ENCODE results near the gene CAPN13. TPM values are rescaled to one million over a fixed set of nuclear protein-coding genes. Genes with fewer than 3 reads are reported as not detected.
A peak's percentile ranks its signal among the peaks of the same experiment; 100 is the strongest.

CAPN13 gene
- total and polyA plus RNA-seq, 10 of the 15 experiments (the other 5 are each of a cell fraction or from before 2014, with no cell fraction given), result 0.03 to 0.10 (median 0.06) TPM; not detected in 7

DNA sequence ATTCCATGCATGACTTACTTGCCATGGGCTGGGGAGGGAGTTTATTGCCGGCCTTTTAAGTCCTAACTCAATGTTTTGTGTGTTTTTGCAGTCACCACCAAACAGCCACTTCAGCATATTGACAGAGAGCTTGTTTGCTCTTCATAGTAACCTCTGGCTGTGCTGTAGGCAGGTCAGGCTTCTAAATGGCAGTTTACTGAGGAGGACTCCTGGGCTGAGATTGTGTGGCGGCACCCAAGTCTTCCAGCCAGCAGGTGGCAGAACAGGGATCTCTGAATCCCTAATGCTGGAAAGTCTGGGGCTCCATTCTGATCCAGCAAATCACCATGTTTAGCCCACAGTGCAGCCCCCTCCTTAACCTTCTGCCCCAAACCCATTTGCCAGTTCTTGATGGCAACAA is 121.2 kb downstream of the CAPN13 start:
- no peak for FAIRE-seq
- no peak overlapping the region for H2AFZ ChIP-seq (ENCODE audit: control insufficient read depth, low read depth, low read length)
- no peaks in the 10 kb centered on the region for H4K20me1 ChIP-seq (ENCODE audit: control insufficient read depth, insufficient read depth)
- H3K36me3 ChIP-seq (ENCODE audit: control insufficient read depth in 2 of 2, insufficient read depth in 2 of 2, low read length in 1 of 2), result no peaks in the 10 kb centered on the region
- in situ Hi-C loops (cut with MboI), result no loop called here
- no peak overlapping the region for H3K4me2 ChIP-seq (ENCODE audit: control insufficient read depth, insufficient read depth)
- ChIA-PET POLR2A (interaction anchor here (0.6 kb wide), 3 partner anchors 26 to 453 kb away, joined by 3 to 6 read pairs (median 4); no protein-coding TSS in a partner anchor), SMC1A (ENCODE audit: uncharacterized antibody, unreplicated experiment) (interaction anchor here (0.7 to 2.1 kb wide), 6 partner anchors 10 to 521 kb away, joined by 3 to 9 read pairs (median 6); no protein-coding TSS in a partner anchor), CTCF (interaction anchor here (0.6 to 4.5 kb wide), 12 partner anchors 10 to 1312 kb away, joined by 3 to 39 read pairs (median 4); no protein-coding TSS in a partner anchor), RAD21 (ENCODE audit: unreplicated experiment) (interaction anchor here (0.7 to 2.2 kb wide), 3 partner anchors 25 to 521 kb away, joined by 6 to 9 read pairs (median 8); no protein-coding TSS in a partner anchor)
- H3K4me3 ChIP-seq, result no peak overlapping the region
- intact Hi-C loops (cut with micrococcal nuclease; ENCODE audit: unreplicated experiment), result no loop called here
- DNase-seq (ENCODE audit: low read depth, low spot score), result no peak
- no peaks in the 10 kb centered on the region for H3K79me2 ChIP-seq (ENCODE audit: control insufficient read depth, insufficient read depth, low read length)
- no TSS peak for BruUV-seq (replicated peaks)
- WGBS (ENCODE audit: insufficient coverage, insufficient replicate concordance, low lambda C conversion rate, missing lambda C conversion rate), result 24% methylated on average over 2 of the region's 2 CpGs
- peak; percentile 61 for ATAC-seq
- no peak overlapping the region for H3K27ac ChIP-seq (ENCODE audit: control insufficient read depth, insufficient read depth)
- H3K4me1 ChIP-seq (ENCODE audit: control insufficient read depth, insufficient read depth, low read length), result no peaks in the 10 kb centered on the region
- no peak overlapping the region for H3K9ac ChIP-seq (ENCODE audit: control insufficient read depth, insufficient read depth, low read length)
- H3K9me3 ChIP-seq (replicated peaks; ENCODE audit: control insufficient read depth, insufficient read depth, low read length), result no peaks in the 10 kb centered on the region; the same call in 2 of the 3 replicates
- no peaks in the 10 kb centered on the region for H3K27me3 ChIP-seq (replicated peaks in 1 of 2; ENCODE audit: control insufficient read depth in 2 of 2, insufficient read depth in 2 of 2, low read length in 1 of 2)
- TF ChIP-seq ESRRA (IDR thresholded peaks at IDR 0.05; ENCODE audit: low read length), result no peak
- TF ChIP-seq, protein P1, sequence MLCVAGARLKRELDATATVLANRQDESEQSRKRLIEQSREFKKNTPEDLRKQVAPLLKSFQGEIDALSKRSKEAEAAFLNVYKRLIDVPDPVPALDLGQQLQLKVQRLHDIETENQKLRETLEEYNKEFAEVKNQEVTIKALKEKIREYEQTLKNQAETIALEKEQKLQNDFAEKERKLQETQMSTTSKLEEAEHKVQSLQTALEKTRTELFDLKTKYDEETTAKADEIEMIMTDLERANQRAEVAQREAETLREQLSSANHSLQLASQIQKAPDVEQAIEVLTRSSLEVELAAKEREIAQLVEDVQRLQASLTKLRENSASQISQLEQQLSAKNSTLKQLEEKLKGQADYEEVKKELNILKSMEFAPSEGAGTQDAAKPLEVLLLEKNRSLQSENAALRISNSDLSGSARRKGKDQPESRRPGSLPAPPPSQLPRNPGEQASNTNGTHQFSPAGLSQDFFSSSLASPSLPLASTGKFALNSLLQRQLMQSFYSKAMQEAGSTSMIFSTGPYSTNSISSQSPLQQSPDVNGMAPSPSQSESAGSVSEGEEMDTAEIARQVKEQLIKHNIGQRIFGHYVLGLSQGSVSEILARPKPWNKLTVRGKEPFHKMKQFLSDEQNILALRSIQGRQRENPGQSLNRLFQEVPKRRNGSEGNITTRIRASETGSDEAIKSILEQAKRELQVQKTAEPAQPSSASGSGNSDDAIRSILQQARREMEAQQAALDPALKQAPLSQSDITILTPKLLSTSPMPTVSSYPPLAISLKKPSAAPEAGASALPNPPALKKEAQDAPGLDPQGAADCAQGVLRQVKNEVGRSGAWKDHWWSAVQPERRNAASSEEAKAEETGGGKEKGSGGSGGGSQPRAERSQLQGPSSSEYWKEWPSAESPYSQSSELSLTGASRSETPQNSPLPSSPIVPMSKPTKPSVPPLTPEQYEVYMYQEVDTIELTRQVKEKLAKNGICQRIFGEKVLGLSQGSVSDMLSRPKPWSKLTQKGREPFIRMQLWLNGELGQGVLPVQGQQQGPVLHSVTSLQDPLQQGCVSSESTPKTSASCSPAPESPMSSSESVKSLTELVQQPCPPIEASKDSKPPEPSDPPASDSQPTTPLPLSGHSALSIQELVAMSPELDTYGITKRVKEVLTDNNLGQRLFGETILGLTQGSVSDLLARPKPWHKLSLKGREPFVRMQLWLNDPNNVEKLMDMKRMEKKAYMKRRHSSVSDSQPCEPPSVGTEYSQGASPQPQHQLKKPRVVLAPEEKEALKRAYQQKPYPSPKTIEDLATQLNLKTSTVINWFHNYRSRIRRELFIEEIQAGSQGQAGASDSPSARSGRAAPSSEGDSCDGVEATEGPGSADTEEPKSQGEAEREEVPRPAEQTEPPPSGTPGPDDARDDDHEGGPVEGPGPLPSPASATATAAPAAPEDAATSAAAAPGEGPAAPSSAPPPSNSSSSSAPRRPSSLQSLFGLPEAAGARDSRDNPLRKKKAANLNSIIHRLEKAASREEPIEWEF (IDR thresholded peaks at IDR 0.05; ENCODE audit: insufficient replicate concordance, low read depth, low read length), result no peak
- TF ChIP-seq, protein P2, sequence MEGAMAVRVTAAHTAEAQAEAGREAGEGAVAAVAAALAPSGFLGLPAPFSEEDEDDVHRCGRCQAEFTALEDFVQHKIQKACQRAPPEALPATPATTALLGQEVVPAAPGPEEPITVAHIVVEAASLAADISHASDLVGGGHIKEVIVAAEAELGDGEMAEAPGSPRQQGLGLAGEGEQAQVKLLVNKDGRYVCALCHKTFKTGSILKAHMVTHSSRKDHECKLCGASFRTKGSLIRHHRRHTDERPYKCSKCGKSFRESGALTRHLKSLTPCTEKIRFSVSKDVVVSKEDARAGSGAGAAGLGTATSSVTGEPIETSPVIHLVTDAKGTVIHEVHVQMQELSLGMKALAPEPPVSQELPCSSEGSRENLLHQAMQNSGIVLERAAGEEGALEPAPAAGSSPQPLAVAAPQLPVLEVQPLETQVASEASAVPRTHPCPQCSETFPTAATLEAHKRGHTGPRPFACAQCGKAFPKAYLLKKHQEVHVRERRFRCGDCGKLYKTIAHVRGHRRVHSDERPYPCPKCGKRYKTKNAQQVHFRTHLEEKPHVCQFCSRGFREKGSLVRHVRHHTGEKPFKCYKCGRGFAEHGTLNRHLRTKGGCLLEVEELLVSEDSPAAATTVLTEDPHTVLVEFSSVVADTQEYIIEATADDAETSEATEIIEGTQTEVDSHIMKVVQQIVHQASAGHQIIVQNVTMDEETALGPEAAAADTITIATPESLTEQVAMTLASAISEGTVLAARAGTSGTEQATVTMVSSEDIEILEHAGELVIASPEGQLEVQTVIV (IDR thresholded peaks at IDR 0.05; ENCODE audit: borderline replicate concordance, partially characterized antibody), result no peak
- TF ChIP-seq, protein P3, sequence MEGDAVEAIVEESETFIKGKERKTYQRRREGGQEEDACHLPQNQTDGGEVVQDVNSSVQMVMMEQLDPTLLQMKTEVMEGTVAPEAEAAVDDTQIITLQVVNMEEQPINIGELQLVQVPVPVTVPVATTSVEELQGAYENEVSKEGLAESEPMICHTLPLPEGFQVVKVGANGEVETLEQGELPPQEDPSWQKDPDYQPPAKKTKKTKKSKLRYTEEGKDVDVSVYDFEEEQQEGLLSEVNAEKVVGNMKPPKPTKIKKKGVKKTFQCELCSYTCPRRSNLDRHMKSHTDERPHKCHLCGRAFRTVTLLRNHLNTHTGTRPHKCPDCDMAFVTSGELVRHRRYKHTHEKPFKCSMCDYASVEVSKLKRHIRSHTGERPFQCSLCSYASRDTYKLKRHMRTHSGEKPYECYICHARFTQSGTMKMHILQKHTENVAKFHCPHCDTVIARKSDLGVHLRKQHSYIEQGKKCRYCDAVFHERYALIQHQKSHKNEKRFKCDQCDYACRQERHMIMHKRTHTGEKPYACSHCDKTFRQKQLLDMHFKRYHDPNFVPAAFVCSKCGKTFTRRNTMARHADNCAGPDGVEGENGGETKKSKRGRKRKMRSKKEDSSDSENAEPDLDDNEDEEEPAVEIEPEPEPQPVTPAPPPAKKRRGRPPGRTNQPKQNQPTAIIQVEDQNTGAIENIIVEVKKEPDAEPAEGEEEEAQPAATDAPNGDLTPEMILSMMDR (IDR thresholded peaks at IDR 0.05 in 2 of 3, conservative IDR thresholded peaks at IDR 0.05 in 1 of 3; ENCODE audit: control insufficient read depth in 2 of 3, extremely low read depth in 1 of 3, insufficient read depth in 1 of 3, low read depth in 3 of 3, low read length in 3 of 3), result peak; percentile 30 to 35 (median 33); a peak in 5 of 6 replicates

Measured in GM12878 (cell line).